ENCODE results near the gene SENP2.
"Not testable (repeated sequence)": the region's sequence is repeated elsewhere in the genome, so short reads cannot be mapped to it uniquely, and the experiment has no call there.

The SENP2 gene

GRCh38 chr3:185585859-185586685, at the start of gene SENP2:
TSS of gene SENP2 (plus strand) at chr3:185586295. CDS start at chr3:185586414, 119 bp downstream.
- peak; percentile 94 for DNase-seq (ENCODE audit: low read depth)
- peak within 1 kb of the TSS; percentile 69 for H3K4me3 ChIP-seq (ENCODE audit: low read depth, low read length)

- peak; percentile 79 for DNase-seq (ENCODE audit: low read depth)
- H3K4me3 ChIP-seq (ENCODE audit: low read depth, low read length) = no peak overlapping the region
These were observed 48.6 kb upstream of the SENP2 start for GRCh38 chr3:185537369-185537970.

GRCh38 chr3:185539934-185540333, 46.2 kb upstream of the SENP2 start:
- H3K4me3 ChIP-seq (ENCODE audit: low read depth, low read length) = no peak overlapping the region
- no peak for DNase-seq (ENCODE audit: low read depth)

- H3K4me3 ChIP-seq (ENCODE audit: low read depth, low read length) = no peak overlapping the region
- no peak for DNase-seq (ENCODE audit: low read depth)
These were observed 45.4 kb upstream of the SENP2 start for GRCh38 chr3:185540695-185541094.

- DNase-seq (ENCODE audit: low read depth) = peak; percentile 92
These were observed 37.0 kb upstream of the SENP2 start for GRCh38 chr3:185549122-185549521.

GRCh38 chr3:185549651-185550111, 36.4 kb upstream of the SENP2 start:
- no peak for DNase-seq (ENCODE audit: low read depth)
- no peak overlapping the region for H3K4me3 ChIP-seq (ENCODE audit: low read depth, low read length)

More at GRCh38 chr3:185549122-185549521, 37.0 kb upstream of the SENP2 start:
- no peak overlapping the region for H3K4me3 ChIP-seq (ENCODE audit: low read depth, low read length)

- H3K4me3 ChIP-seq (ENCODE audit: low read depth, low read length) = no peak within 1 kb of the TSS
- DNase-seq (ENCODE audit: low read depth) = no peak
These were observed 33.7 kb upstream of the SENP2 start, which contains the start of gene LIPH for GRCh38 chr3:185552358-185552877. TSS of gene LIPH (minus strand) at chr3:185552588. CDS start at chr3:185552471, 117 bp downstream.

GRCh38 chr3:185555101-185555501, 31.0 kb upstream of the SENP2 start:
- DNase-seq (ENCODE audit: low read depth) = no peak
- H3K4me3 ChIP-seq (ENCODE audit: low read depth, low read length) = no peak overlapping the region

GRCh38 chr3:185555860-185556347, 30.2 kb upstream of the SENP2 start:
- H3K4me3 ChIP-seq (ENCODE audit: low read depth, low read length) = no peak overlapping the region
- DNase-seq (ENCODE audit: low read depth) = no peak

- H3K4me3 ChIP-seq (ENCODE audit: low read depth, low read length) = not testable (repeated sequence)
These were observed 29.5 kb upstream of the SENP2 start for GRCh38 chr3:185556640-185557039.

GRCh38 chr3:185558395-185558794, 27.7 kb upstream of the SENP2 start:
- no peak for DNase-seq (ENCODE audit: low read depth)
- H3K4me3 ChIP-seq (ENCODE audit: low read depth, low read length) = no peak overlapping the region

More at GRCh38 chr3:185556640-185557039, 29.5 kb upstream of the SENP2 start:
- not testable (repeated sequence) for DNase-seq (ENCODE audit: low read depth)

- no peak for DNase-seq (ENCODE audit: low read depth)
- H3K4me3 ChIP-seq (ENCODE audit: low read depth, low read length) = no peak overlapping the region
These were observed 26.4 kb upstream of the SENP2 start for GRCh38 chr3:185559706-185560090.

GRCh38 chr3:185560676-185561075, 25.4 kb upstream of the SENP2 start:
- no peak for DNase-seq (ENCODE audit: low read depth)

GRCh38 chr3:185561374-185561943, 24.6 kb upstream of the SENP2 start:
- H3K4me3 ChIP-seq (ENCODE audit: low read depth, low read length) = no peak overlapping the region
- no peak for DNase-seq (ENCODE audit: low read depth)

More at GRCh38 chr3:185560676-185561075, 25.4 kb upstream of the SENP2 start:
- no peak overlapping the region for H3K4me3 ChIP-seq (ENCODE audit: low read depth, low read length)

- no peak for DNase-seq (ENCODE audit: low read depth)
- no peak overlapping the region for H3K4me3 ChIP-seq (ENCODE audit: low read depth, low read length)
These were observed 24.1 kb upstream of the SENP2 start for GRCh38 chr3:185561958-185562357.

GRCh38 chr3:185572183-185572582, 13.9 kb upstream of the SENP2 start:
- no peak overlapping the region for H3K4me3 ChIP-seq (ENCODE audit: low read depth, low read length)
- no peak for DNase-seq (ENCODE audit: low read depth)

- not testable (repeated sequence) for DNase-seq (ENCODE audit: low read depth); H3K4me3 ChIP-seq (ENCODE audit: low read depth, low read length)
These were observed 10.8 kb upstream of the SENP2 start for GRCh38 chr3:185575108-185575869.

- H3K4me3 ChIP-seq (ENCODE audit: low read depth, low read length) = no peak overlapping the region
- no peak for DNase-seq (ENCODE audit: low read depth)
These were observed 3.9 kb upstream of the SENP2 start for GRCh38 chr3:185582236-185582635.

- DNase-seq (ENCODE audit: low read depth) = no peak
- H3K4me3 ChIP-seq (ENCODE audit: low read depth, low read length) = no peak overlapping the region
These were observed 3.2 kb upstream of the SENP2 start for GRCh38 chr3:185582871-185583270.
